ENCODE results near the gene HSF5.

- TF ChIP-seq, protein P1, sequence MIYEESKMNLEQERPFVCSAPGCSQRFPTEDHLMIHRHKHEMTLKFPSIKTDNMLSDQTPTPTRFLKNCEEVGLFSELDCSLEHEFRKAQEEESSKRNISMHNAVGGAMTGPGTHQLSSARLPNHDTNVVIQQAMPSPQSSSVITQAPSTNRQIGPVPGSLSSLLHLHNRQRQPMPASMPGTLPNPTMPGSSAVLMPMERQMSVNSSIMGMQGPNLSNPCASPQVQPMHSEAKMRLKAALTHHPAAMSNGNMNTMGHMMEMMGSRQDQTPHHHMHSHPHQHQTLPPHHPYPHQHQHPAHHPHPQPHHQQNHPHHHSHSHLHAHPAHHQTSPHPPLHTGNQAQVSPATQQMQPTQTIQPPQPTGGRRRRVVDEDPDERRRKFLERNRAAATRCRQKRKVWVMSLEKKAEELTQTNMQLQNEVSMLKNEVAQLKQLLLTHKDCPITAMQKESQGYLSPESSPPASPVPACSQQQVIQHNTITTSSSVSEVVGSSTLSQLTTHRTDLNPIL (CRISPR knock-in tag; IDR thresholded peaks at IDR 0.05; ENCODE audit: low read depth): no peak
- TF ChIP-seq BACH2 (CRISPR knock-in tag; IDR thresholded peaks at IDR 0.05; ENCODE audit: borderline replicate concordance) (no peak), ZNF70 (CRISPR knock-in tag; IDR thresholded peaks at IDR 0.05) (no peak), OSR1 (CRISPR knock-in tag; IDR thresholded peaks at IDR 0.05) (no peak), CSDC2 (CRISPR knock-in tag; IDR thresholded peaks at IDR 0.05) (no peak)
Observed at GRCh38 chr17:58517378-58517927, 29.2 kb upstream of the HSF5 start.
